ENCODE results near the gene IGFL2. TPM values are rescaled to one million over a fixed set of nuclear protein-coding genes. Genes with fewer than 3 reads are reported as not detected.
"Not testable (repeated sequence)": the region's sequence is repeated elsewhere in the genome, so short reads cannot be mapped to it uniquely, and the experiment has no call there.

IGFL2 gene
- total RNA-seq, 1 donor from 2014 or later: not detected

- no peak overlapping the region for H3K4me3 ChIP-seq (ENCODE audit: low read depth, low read length)
- no peak for DNase-seq (ENCODE audit: low read depth)
- TF ChIP-seq CTCF (conservative IDR thresholded peaks at IDR 0.05; ENCODE audit: low read depth, low read length): peak; percentile 4
These were observed 42.2 kb downstream of the IGFL2 start for GRCh38 chr19:46189971-46190888.

- no peak for TF ChIP-seq CTCF (conservative IDR thresholded peaks at IDR 0.05; ENCODE audit: low read depth, low read length)
- no peak overlapping the region for H3K4me3 ChIP-seq (ENCODE audit: low read depth, low read length)
- no peak for DNase-seq (ENCODE audit: low read depth)
These were observed 43.3 kb downstream of the IGFL2 start for GRCh38 chr19:46191356-46191755.

- no peak for TF ChIP-seq CTCF (conservative IDR thresholded peaks at IDR 0.05; ENCODE audit: low read depth, low read length)
- DNase-seq (ENCODE audit: low read depth): no peak
- H3K4me3 ChIP-seq (ENCODE audit: low read depth, low read length): no peak overlapping the region
These were observed 43.9 kb downstream of the IGFL2 start for GRCh38 chr19:46191972-46192371.

GRCh38 chr19:46192626-46192991, 44.6 kb downstream of the IGFL2 start:
- DNase-seq (ENCODE audit: low read depth); H3K4me3 ChIP-seq (ENCODE audit: low read depth, low read length): not testable (repeated sequence)

- H3K4me3 ChIP-seq (ENCODE audit: low read depth, low read length): no peak overlapping the region
- TF ChIP-seq CTCF (conservative IDR thresholded peaks at IDR 0.05; ENCODE audit: low read depth, low read length): no peak
- no peak for DNase-seq (ENCODE audit: low read depth)
These were observed 45.1 kb downstream of the IGFL2 start for GRCh38 chr19:46192992-46193650.

GRCh38 chr19:46193678-46194077, 45.6 kb downstream of the IGFL2 start:
- no peak for DNase-seq (ENCODE audit: low read depth)
- no peak for TF ChIP-seq CTCF (conservative IDR thresholded peaks at IDR 0.05; ENCODE audit: low read depth, low read length)
- no peak overlapping the region for H3K4me3 ChIP-seq (ENCODE audit: low read depth, low read length)

- no peak for TF ChIP-seq CTCF (conservative IDR thresholded peaks at IDR 0.05; ENCODE audit: low read depth, low read length)
- DNase-seq (ENCODE audit: low read depth): no peak
- no peak overlapping the region for H3K4me3 ChIP-seq (ENCODE audit: low read depth, low read length)
These were observed 47.1 kb downstream of the IGFL2 start for GRCh38 chr19:46195104-46195503.

GRCh38 chr19:46195919-46196318, 47.9 kb downstream of the IGFL2 start:
- DNase-seq (ENCODE audit: low read depth); H3K4me3 ChIP-seq (ENCODE audit: low read depth, low read length): not testable (repeated sequence)
